ENCODE results near the gene MBD6.

- TF ChIP-seq, protein P1, sequence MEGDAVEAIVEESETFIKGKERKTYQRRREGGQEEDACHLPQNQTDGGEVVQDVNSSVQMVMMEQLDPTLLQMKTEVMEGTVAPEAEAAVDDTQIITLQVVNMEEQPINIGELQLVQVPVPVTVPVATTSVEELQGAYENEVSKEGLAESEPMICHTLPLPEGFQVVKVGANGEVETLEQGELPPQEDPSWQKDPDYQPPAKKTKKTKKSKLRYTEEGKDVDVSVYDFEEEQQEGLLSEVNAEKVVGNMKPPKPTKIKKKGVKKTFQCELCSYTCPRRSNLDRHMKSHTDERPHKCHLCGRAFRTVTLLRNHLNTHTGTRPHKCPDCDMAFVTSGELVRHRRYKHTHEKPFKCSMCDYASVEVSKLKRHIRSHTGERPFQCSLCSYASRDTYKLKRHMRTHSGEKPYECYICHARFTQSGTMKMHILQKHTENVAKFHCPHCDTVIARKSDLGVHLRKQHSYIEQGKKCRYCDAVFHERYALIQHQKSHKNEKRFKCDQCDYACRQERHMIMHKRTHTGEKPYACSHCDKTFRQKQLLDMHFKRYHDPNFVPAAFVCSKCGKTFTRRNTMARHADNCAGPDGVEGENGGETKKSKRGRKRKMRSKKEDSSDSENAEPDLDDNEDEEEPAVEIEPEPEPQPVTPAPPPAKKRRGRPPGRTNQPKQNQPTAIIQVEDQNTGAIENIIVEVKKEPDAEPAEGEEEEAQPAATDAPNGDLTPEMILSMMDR (IDR thresholded peaks at IDR 0.05): no peak
- TF ChIP-seq POLR2A (IDR thresholded peaks at IDR 0.05) (no peak), POLR2AphosphoS5 (IDR thresholded peaks at IDR 0.05) (no peak)
These were observed 19.1 kb downstream of the MBD6 start for GRCh38 chr12:57541717-57542116.
